ENCODE data around the gene APC2.

- TF ChIP-seq CTCF (optimal IDR thresholded peaks at IDR 0.05 in 1 of 3, IDR thresholded peaks at IDR 0.05 in 1 of 3, conservative IDR thresholded peaks at IDR 0.05 in 1 of 3; ENCODE audit: extremely low read depth in 1 of 3, insufficient read depth in 2 of 3, low read length in 3 of 3) (no peak), EZH2 (IDR thresholded peaks at IDR 0.05; ENCODE audit: low read length) (no peak)
These were observed 32.6 kb downstream of the APC2 start for GRCh38 chr19:1482361-1483130.
